Measurements from ENCODE around the gene OR12D1. TPM values are rescaled to one million over a fixed set of nuclear protein-coding genes. Genes with fewer than 3 reads are reported as not detected.

Gene OR12D1
- total RNA-seq, 1 experiment from 2014 or later, result not detected

- no peak within 1 kb of the TSS for H3K4me3 ChIP-seq (replicated peaks in 1 of 2; ENCODE audit: low read depth in 1 of 2, low read length in 2 of 2)
- CTCF ChIA-PET, result no interaction called here
- no peak within 1 kb of the TSS for H3K27ac ChIP-seq (ENCODE audit: low read depth, low read length)
- H3K4me1 ChIP-seq (ENCODE audit: control insufficient read depth in 1 of 2, insufficient read depth in 2 of 2, low read length in 2 of 2), result no peaks in the 10 kb centered on the region
- TF ChIP-seq SRF (IDR thresholded peaks at IDR 0.05; ENCODE audit: low read depth) (no peak), ZBTB33 (IDR thresholded peaks at IDR 0.05; ENCODE audit: extremely low read depth, insufficient replicate concordance, low read length) (no peak), EGR1 (IDR thresholded peaks at IDR 0.05; ENCODE audit: low read depth) (no peak), ZNF274 (IDR thresholded peaks at IDR 0.05; ENCODE audit: low read depth, low read length) (no peak), RAD21 (IDR thresholded peaks at IDR 0.05; ENCODE audit: low read depth) (no peak), SIN3A (IDR thresholded peaks at IDR 0.05; ENCODE audit: low read depth) (no peak), ELF1 (IDR thresholded peaks at IDR 0.05; ENCODE audit: borderline replicate concordance, low read depth) (no peak), REST (IDR thresholded peaks at IDR 0.05; ENCODE audit: low read depth) (no peak), MAX (IDR thresholded peaks at IDR 0.05) (no peak), JUND (IDR thresholded peaks at IDR 0.05) (no peak)
- H3K9ac ChIP-seq (ENCODE audit: low read length), result no peak within 1 kb of the TSS
- no peaks in the 10 kb centered on the region for H4K20me1 ChIP-seq (ENCODE audit: insufficient read depth)
- RAD21 ChIA-PET (ENCODE audit: low non-redundant PET in 1 of 2, low total read pairs in 2 of 2, uncharacterized antibody in 2 of 2, unreplicated experiment in 2 of 2), result no interaction called here
- H3K9me3 ChIP-seq (ENCODE audit: control insufficient read depth in 1 of 2, insufficient read depth in 1 of 2, low read depth in 1 of 2, low read length in 2 of 2), result no peaks in the 10 kb centered on the region
- H3K9me2 ChIP-seq (ENCODE audit: insufficient read depth), result no peaks in the 10 kb centered on the region
- BruUV-seq (replicated peaks), result no TSS peak
- intact Hi-C loops (cut with micrococcal nuclease), result no loop called here
- no peak within 1 kb of the TSS for H3K4me2 ChIP-seq (ENCODE audit: low read length)
- ATAC-seq (no peak), DNase-seq (ENCODE audit: low read depth, low spot score) (no peak)
- no peak within 1 kb of the TSS for H2AFZ ChIP-seq (ENCODE audit: low read depth, low read length, poor library complexity, severe bottlenecking)
- POLR2A ChIA-PET, result no interaction called here
- no peaks in the 10 kb centered on the region for H3K36me3 ChIP-seq (ENCODE audit: control insufficient read depth in 1 of 2, insufficient read depth in 2 of 2, low read length in 2 of 2)
- no peaks in the 10 kb centered on the region for H3K79me2 ChIP-seq (ENCODE audit: insufficient read depth, low read length)
- H3K27me3 ChIP-seq (ENCODE audit: insufficient read depth, low read length), result 0 out of 2 replicates have a peak, but pooled peaks cover 5% of the 10 kb centered on the region
Measured at GRCh38 chr6:29439006-29439405, 24.3 kb downstream of the OR12D1 start, which contains the start of gene OR10C1. Gene OR10C1, plus strand, starts transcription at chr6:29439306. Its CDS starts 710 bp downstream, at chr6:29440016.

Measured in HCT116 (cell line).